Liver (tissue), 9 donors: ENCODE data around the gene NUP205. TPM values are rescaled to one million over a fixed set of nuclear protein-coding genes. Genes with fewer than 3 reads are reported as not detected.

Experiments
- DNase-seq: peaks from one replicate; pipeline ENCODE4 v3.0.0-alpha.2; 2017; ENCODE audit warnings: low spot score
- H3K27ac ChIP-seq, 2 donors: one replicate each; pipeline ENCODE4 v1.7.0; 2013; ENCODE audit warnings: inconsistent platforms in 2 of 2, low read length in 2 of 2, control low read depth in 1 of 2, low read depth in 1 of 2, mild to moderate bottlenecking in 1 of 2
- H3K27me3 ChIP-seq, 4 donors: one replicate each; pipeline versions ENCODE4 v1.6.1 to v1.7.0; 2013; ENCODE audit warnings: low read length in 3 of 4, inconsistent platforms in 1 of 4, mild to moderate bottlenecking in 1 of 4, moderate library complexity in 1 of 4; ENCODE audit not compliant: control insufficient read depth in 4 of 4, insufficient read depth in 4 of 4
- H3K36me3 ChIP-seq, 4 donors: one replicate each; pipeline versions ENCODE4 v1.6.1 to v1.7.0; 2013; ENCODE audit warnings: low read length in 3 of 4, mild to moderate bottlenecking in 3 of 4, low read depth in 1 of 4, moderate library complexity in 1 of 4; ENCODE audit not compliant: control insufficient read depth in 4 of 4, insufficient read depth in 3 of 4
- H3K4me1 ChIP-seq, 4 donors: one replicate each; pipeline versions ENCODE4 v1.6.1 to v1.7.0; 2013; ENCODE audit warnings: low read length in 3 of 4, mild to moderate bottlenecking in 3 of 4, moderate library complexity in 1 of 4; ENCODE audit not compliant: control insufficient read depth in 4 of 4, insufficient read depth in 4 of 4
- H3K4me3 ChIP-seq, 3 donors: one replicate each; pipeline versions ENCODE4 v1.6.1 to v1.7.0; 2013; ENCODE audit warnings: low read length in 3 of 3, control low read depth in 1 of 3, low read depth in 1 of 3, mild to moderate bottlenecking in 1 of 3
- H3K9ac ChIP-seq, 2 donors: one replicate each; pipeline ENCODE4 v1.7.0; 2013; ENCODE audit warnings: low read length in 2 of 2, mild to moderate bottlenecking in 2 of 2, moderate library complexity in 2 of 2, control low read depth in 1 of 2, low read depth in 1 of 2
- H3K9me3 ChIP-seq, 4 donors: one replicate each; pipeline versions ENCODE4 v1.6.1 to v1.7.0; 2013; ENCODE audit warnings: low read length in 3 of 4; ENCODE audit not compliant: control insufficient read depth in 4 of 4
- CTCF ChIP-seq: fragments of 150-350 bp; IDR thresholded peaks from 2 replicates; pipeline ENCODE4 v1.5.1; 2017; ENCODE audit warnings: improper control_type of control experiment, low read depth, low read length; ENCODE audit not compliant: missing input control
- EGR1 ChIP-seq, 2 donors: IDR thresholded peaks; 2 replicates each; pipeline ENCODE4 v1.6.1; 2016 to 2018; ENCODE audit warnings: antibody characterized with exemption in 2 of 2, low read depth in 2 of 2
- FOXA1 ChIP-seq: IDR thresholded peaks from 2 replicates; pipeline ENCODE4 v1.6.1; 2016; ENCODE audit warnings: antibody characterized with exemption
- FOXA2 ChIP-seq: IDR thresholded peaks from 2 replicates; pipeline ENCODE4 v1.6.1; 2016; ENCODE audit warnings: antibody characterized with exemption
- GABPA ChIP-seq, 2 donors: IDR thresholded peaks in 1 of 2; conservative IDR thresholded peaks in 1 of 2; 2 replicates each; pipeline ENCODE4 v1.6.1; 2016; ENCODE audit warnings: antibody characterized with exemption in 2 of 2, mild to moderate bottlenecking in 1 of 2, moderate library complexity in 1 of 2
- HNF4A ChIP-seq, 2 donors: conservative IDR thresholded peaks; 2 replicates each; pipeline ENCODE4 v1.6.1; 2016; ENCODE audit warnings: antibody characterized with exemption in 2 of 2, mild to moderate bottlenecking in 2 of 2
- HNF4G ChIP-seq: IDR thresholded peaks from 2 replicates; pipeline ENCODE4 v1.6.1; 2016; ENCODE audit warnings: antibody characterized with exemption
- NR2F2 ChIP-seq: IDR thresholded peaks from 2 replicates; pipeline ENCODE4 v1.6.1; 2016; ENCODE audit warnings: antibody characterized with exemption
- REST ChIP-seq: IDR thresholded peaks from 2 replicates; pipeline ENCODE4 v1.6.1; 2016; ENCODE audit warnings: antibody characterized with exemption, mild to moderate bottlenecking
- RXRA ChIP-seq, 2 donors: IDR thresholded peaks; 2 replicates each; pipeline ENCODE4 v1.6.1; 2017 to 2018; ENCODE audit warnings: antibody characterized with exemption in 2 of 2, mild to moderate bottlenecking in 1 of 2
- TAF1 ChIP-seq: conservative IDR thresholded peaks from 2 replicates; pipeline ENCODE4 v1.6.1; 2016; ENCODE audit warnings: antibody characterized with exemption, mild to moderate bottlenecking
- WGBS: extraction: QIAGEN DNeasy Blood & Tissue Kit; methylation state at CpG from one replicate; pipeline ENCODE4 v1.1.7; 2013; 5-methylcytosine and 5-hydroxymethylcytosine counted together
- polyA plus RNA-seq, 2 donors: library from polyadenylated mRNA; stranded (reverse) in 1 of 2; unstranded in 1 of 2; fragments of 200-250 nt in 1 of 2; fragments of >200 nt in 1 of 2; fragmentation: Nextera tagmentation in 1 of 2; extraction: Ambion mirVana in 1 of 2; gene quantifications; one replicate each; pipeline versions ENCODE4 v1.2.1 to v1.2.3, GENCODE V29; 2013 to 2015
- total RNA-seq, 2 donors: library from RNA; depleted of rRNA; stranded (reverse); fragments of >200 nt; gene quantifications; one replicate each; pipeline ENCODE4 v1.2.3, GENCODE V29; 2014
- TF ChIP-seq, protein P1 (sequence below): IDR thresholded peaks from 2 replicates; pipeline ENCODE4 v1.6.1; 2016; ENCODE audit warnings: antibody characterized with exemption
- donor health status: healthy.
- donor health status: healthy.
- donor health status: healthy.
- donor health status: healthy.
- donor health status: healthy.

Gene NUP205
- total and polyA plus RNA-seq, 4 donors = 6.3 to 27.8 (median 12.0) TPM

DNA sequence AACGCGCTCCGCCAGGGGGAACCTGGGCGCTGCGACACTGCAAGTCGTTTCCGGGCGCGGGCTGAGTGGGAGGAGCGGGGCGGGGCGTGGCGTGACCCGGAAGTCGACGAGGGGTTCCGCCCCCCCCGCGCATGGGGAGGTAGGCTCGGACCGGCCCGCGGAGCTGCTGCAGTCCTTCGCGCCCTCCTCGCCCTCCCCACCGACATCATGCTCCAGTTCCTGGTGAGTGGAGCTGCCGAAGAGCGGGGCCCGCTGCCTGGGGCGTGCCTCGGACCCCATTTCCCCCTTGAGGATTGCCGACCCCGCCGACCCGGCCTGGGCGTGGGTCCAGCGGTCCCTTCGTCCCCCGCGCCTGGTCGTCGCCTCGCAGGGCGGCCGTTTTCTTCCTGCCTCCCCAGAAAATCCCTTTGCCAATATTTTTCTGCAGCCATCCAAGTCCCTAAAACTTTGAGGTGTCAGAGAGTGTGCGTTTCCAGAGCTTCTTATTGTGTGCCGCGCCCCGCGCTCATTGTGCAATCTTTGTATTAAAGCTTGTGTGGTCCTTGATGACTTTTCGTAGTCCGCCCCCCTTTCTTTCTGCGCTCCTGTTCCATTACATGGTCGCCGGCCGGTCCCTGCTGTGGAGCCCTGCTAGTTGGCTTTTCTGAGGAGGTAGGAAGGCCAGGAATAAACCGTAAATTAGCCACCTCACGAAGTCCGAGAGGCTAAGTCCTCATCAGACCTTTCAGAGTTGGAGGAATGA lies 104.8 kb downstream of the NUP205 start, which contains the start of gene STMP1 (continued):
- peak; percentile 44 for TF ChIP-seq REST
- TF ChIP-seq TAF1 = peak; percentile 40
- TF ChIP-seq HNF4G = no peak
- no peak for TF ChIP-seq RXRA (IDR thresholded peaks at IDR 0.05)
- TF ChIP-seq, protein P1, sequence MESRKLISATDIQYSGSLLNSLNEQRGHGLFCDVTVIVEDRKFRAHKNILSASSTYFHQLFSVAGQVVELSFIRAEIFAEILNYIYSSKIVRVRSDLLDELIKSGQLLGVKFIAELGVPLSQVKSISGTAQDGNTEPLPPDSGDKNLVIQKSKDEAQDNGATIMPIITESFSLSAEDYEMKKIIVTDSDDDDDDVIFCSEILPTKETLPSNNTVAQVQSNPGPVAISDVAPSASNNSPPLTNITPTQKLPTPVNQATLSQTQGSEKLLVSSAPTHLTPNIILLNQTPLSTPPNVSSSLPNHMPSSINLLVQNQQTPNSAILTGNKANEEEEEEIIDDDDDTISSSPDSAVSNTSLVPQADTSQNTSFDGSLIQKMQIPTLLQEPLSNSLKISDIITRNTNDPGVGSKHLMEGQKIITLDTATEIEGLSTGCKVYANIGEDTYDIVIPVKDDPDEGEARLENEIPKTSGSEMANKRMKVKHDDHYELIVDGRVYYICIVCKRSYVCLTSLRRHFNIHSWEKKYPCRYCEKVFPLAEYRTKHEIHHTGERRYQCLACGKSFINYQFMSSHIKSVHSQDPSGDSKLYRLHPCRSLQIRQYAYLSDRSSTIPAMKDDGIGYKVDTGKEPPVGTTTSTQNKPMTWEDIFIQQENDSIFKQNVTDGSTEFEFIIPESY = no peak

DNA sequence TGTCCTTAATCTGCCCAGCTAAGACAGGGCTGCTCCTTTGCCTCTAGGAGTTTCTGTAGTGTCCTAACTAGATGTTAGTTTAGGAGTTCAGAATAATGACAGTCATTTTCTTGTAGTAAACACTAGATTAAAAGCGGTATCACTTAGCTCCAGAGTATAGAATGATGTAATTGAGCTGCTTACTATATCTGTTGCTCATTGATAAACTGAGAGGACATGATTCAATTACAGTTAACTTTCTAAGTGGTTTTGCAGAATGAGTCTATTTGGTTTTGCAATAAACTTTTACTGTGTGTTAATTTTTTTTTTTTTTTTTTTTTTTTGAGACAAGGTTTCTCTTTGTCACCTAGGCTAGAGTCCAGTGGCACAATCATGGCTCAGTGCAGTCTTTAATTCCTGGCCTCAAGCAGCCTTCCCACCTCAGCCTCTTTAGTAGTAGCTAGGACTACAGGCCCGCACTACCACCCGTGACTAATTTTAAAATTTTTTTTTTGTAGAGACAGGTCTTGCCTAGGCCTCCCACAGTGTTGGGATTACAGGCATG lies 106.4 kb downstream of the NUP205 start:
- Histone ChIP-seq H3K36me3 (no peaks in the 10 kb centered on the region), H3K9me3 (no peaks in the 10 kb centered on the region), H3K4me3 (no peak overlapping the region), H3K27me3 (no peaks in the 10 kb centered on the region), H3K4me1 (peaks cover 3 to 11% (median 7%) of the 10 kb centered on the region in 4 donors), H3K9ac (no peak overlapping the region), H3K27ac (no peak overlapping the region)
- no peak for DNase-seq
- 81% methylated on average over 3 of the region's 3 CpGs for WGBS
- TF ChIP-seq CTCF = no peak

DNA sequence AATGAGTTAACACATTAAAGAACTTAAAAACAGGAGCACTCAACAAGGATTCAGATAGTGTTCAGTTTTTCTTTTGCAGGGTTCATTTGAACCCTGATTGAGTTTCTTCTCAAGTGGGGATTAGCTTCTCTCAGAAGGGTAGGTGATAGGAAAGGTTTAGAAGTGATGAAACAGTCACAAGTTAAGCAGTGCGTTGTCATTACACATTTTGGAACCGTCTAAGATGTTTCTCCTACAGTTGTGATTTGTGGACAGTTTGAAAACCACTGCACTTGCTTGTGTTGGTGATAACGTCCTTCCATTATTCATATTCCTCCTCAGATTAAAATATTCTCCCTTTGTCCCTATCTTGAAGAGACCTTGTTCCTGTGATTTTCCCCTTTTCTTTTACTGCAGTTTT lies 107.3 kb downstream of the NUP205 start:
- H3K27ac ChIP-seq = no peak overlapping the region
- no peaks in the 10 kb centered on the region for H3K27me3 ChIP-seq
- H3K9ac ChIP-seq = no peak overlapping the region
- H3K4me3 ChIP-seq = no peak overlapping the region
- H3K36me3 ChIP-seq = no peaks in the 10 kb centered on the region
- peaks cover 3 to 11% (median 8%) of the 10 kb centered on the region in 4 donors for H3K4me1 ChIP-seq
- no peaks in the 10 kb centered on the region for H3K9me3 ChIP-seq
- 76% methylated on average over 3 of the region's 3 CpGs for WGBS
- no peak for DNase-seq
- TF ChIP-seq CTCF = no peak
- TF ChIP-seq, protein P1 = no peak
- TF ChIP-seq GABPA (IDR thresholded peaks at IDR 0.05 in 1 of 2, conservative IDR thresholded peaks at IDR 0.05 in 1 of 2) = no peak
- TF ChIP-seq FOXA2 = no peak
- no peak for TF ChIP-seq FOXA1
- no peak for TF ChIP-seq REST
- no peak for TF ChIP-seq NR2F2
- no peak for TF ChIP-seq HNF4A (conservative IDR thresholded peaks at IDR 0.05)
- TF ChIP-seq EGR1 (IDR thresholded peaks at IDR 0.05; ENCODE audit: low read depth in 2 of 2) = no peak
